Colonic mucosa (tissue), 4 donors: ENCODE results near the gene TMEM98. TPM values are rescaled to one million over a fixed set of nuclear protein-coding genes. Genes with fewer than 3 reads are reported as not detected.

Experiments
- DNase-seq: peaks from one replicate; pipeline ENCODE4 v3.0.0-alpha.2; 2020
- H3K27ac ChIP-seq: fragments of 200-600 bp; one replicate; pipeline ENCODE4 v1.8.0; 2021
- H3K27me3 ChIP-seq: fragments of 200-600 bp; one replicate; pipeline ENCODE4 v1.8.0; 2021
- H3K36me3 ChIP-seq: fragments of 200-600 bp; one replicate; pipeline ENCODE4 v1.8.0; 2021
- H3K4me1 ChIP-seq: fragments of 200-600 bp; one replicate; pipeline ENCODE4 v1.8.0; 2021; ENCODE audit warnings: mild to moderate bottlenecking
- H3K4me3 ChIP-seq: fragments of 200-600 bp; one replicate; pipeline ENCODE4 v1.8.0; 2021
- H3K9ac ChIP-seq, 2 donors: one replicate each; pipeline ENCODE4 v1.7.0; 2013; ENCODE audit warnings: control low read depth in 2 of 2, low read depth in 2 of 2, low read length in 2 of 2
- H3K9me3 ChIP-seq: fragments of 200-600 bp; one replicate; pipeline ENCODE4 v1.8.0; 2021
- intact Hi-C: fragments of 100-400 bp; cut with DNase I; formaldehyde crosslinking; loops from one replicate; pipeline ENCODE4 v1.14.1; 2022
- total RNA-seq, 2 donors: library from RNA; stranded (reverse); fragmentation: NEBNext Ultra II Directional in 1 of 2; extraction: Animal tissue kit (Norgen Biotek cat#: 25700) in 1 of 2; gene quantifications; one replicate each; pipeline ENCODE4 v1.2.1, GENCODE V29; 2021
- TF ChIP-seq, protein P1 (sequence below): fragments of 200-600 bp; IDR thresholded peaks from one replicate; pipeline ENCODE4 v1.8.0; 2022; ENCODE audit warnings: antibody characterized with exemption, mild to moderate bottlenecking
- donor health status: healthy.
- donor health status: DM: no; HTN: no; CAD: no.
- donor health status: DM: no; HTN: no; CAD: no.

The TMEM98 gene
- total RNA-seq, 2 donors from 2014 or later: 110 to 138 TPM

DNA sequence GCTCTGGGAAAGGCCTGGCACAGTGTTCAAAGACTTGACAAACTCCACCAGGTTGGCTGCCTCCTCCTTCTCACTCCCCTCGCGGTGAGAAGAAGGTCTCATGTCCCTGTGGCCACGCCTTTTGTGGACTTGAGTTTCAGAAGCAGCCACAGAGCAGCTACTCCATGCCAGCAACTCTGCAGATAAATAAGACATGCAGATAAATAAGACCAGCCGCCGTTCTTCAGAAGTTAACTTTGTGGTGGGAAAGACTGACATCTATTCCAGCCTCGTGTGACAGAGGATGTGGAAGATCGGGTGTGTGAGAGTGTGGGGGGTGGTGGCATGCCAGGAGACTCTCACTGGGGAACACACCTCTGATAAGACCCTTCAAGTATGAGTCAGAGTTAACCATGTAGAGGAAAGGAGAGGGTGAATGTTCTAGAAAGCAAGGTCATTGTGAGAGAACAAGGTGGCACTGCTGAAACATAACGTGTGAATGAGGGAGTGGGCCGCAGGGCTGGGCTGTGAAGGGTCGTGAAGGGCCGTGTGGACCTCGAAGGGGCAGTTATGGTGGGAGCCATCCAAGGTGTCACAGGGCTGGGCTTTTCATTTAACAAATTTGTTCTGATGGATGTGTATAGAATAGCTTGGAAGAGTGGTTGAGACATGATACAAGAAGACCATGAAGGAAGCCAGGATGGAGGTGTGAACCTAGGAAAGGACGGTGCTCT is 64.5 kb downstream of the TMEM98 start:
- no peaks in the 10 kb centered on the region for H3K36me3 ChIP-seq
- intact Hi-C loops: no loop called here
- no peaks in the 10 kb centered on the region for H3K4me1 ChIP-seq
- no peak overlapping the region for H3K9ac ChIP-seq
- H3K4me3 ChIP-seq: no peak overlapping the region
- H3K9me3 ChIP-seq: no peaks in the 10 kb centered on the region
- H3K27me3 ChIP-seq: no peaks in the 10 kb centered on the region
- DNase-seq: no peak
- H3K27ac ChIP-seq: no peak overlapping the region
- TF ChIP-seq, protein P1, sequence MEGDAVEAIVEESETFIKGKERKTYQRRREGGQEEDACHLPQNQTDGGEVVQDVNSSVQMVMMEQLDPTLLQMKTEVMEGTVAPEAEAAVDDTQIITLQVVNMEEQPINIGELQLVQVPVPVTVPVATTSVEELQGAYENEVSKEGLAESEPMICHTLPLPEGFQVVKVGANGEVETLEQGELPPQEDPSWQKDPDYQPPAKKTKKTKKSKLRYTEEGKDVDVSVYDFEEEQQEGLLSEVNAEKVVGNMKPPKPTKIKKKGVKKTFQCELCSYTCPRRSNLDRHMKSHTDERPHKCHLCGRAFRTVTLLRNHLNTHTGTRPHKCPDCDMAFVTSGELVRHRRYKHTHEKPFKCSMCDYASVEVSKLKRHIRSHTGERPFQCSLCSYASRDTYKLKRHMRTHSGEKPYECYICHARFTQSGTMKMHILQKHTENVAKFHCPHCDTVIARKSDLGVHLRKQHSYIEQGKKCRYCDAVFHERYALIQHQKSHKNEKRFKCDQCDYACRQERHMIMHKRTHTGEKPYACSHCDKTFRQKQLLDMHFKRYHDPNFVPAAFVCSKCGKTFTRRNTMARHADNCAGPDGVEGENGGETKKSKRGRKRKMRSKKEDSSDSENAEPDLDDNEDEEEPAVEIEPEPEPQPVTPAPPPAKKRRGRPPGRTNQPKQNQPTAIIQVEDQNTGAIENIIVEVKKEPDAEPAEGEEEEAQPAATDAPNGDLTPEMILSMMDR: no peak

DNA sequence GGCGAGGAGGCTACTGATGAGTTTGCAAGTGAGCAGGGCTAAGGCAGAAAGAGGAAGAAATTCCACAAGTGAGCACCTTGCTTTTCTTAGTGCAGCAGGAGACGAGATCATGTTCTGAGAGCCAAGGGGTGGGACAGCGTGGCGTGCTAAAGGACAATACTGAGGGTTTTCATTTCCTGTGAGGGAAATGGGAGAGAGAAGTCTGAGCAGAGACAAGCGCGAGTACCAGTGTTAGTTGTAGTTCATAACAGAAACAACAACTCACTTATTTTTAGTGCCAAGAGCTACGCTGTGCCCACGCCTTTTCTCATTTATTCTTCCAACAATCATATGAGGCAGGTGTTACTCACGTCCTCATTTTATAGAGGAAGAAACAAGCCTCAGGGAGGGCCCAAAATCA is 66.0 kb downstream of the TMEM98 start:
- Histone ChIP-seq H3K27me3 (no peaks in the 10 kb centered on the region), H3K9me3 (no peaks in the 10 kb centered on the region), H3K9ac (no peak overlapping the region), H3K4me3 (no peak overlapping the region), H3K27ac (no peak overlapping the region), H3K36me3 (no peaks in the 10 kb centered on the region), H3K4me1 (no peaks in the 10 kb centered on the region)
- TF ChIP-seq, protein P1: no peak
- DNase-seq: no peak
- intact Hi-C loops: no loop called here

Other genes starting within 250 kb of the TMEM98 start
- 100 to 1,000 TPM; 238 to 382 TPM for gene MYO1D, start 51.0 kb upstream of the TMEM98 start, total RNA-seq
- under 1 TPM in 1 of 2 donors, not detected in 1; 0.91 TPM for gene SPACA3, start 63.7 kb downstream of the TMEM98 start, total RNA-seq